ENCODE data around the gene FOSL2. TPM values are rescaled to one million over a fixed set of nuclear protein-coding genes. Genes with fewer than 3 reads are reported as not detected.

Gene FOSL2
- total and polyA plus RNA-seq, 8 donors = 11.7 to 114 (median 15.1) TPM

- Histone ChIP-seq H3K4me3 (no peak overlapping the region), H3K27ac (no peak overlapping the region), H3K27me3 (no peaks in the 10 kb centered on the region), H3K36me3 (peaks cover 0 to 100% of the 10 kb centered on the region in 2 donors), H3K9me3 (no peaks in the 10 kb centered on the region), H3K4me1 (peaks cover under 1 to 73% of the 10 kb centered on the region in 2 donors)
- no peak for ATAC-seq
- TF ChIP-seq CTCF (IDR thresholded peaks at IDR 0.05) = no peak
- peak in 1 of 4 donors; percentile 32 for DNase-seq
- intact Hi-C loops (cut with DNase I) = no loop called here
Observed at GRCh38 chr2:28411956-28412609, 19.4 kb downstream of the FOSL2 start.

- Histone ChIP-seq H3K27me3 (no peaks in the 10 kb centered on the region), H3K9me3 (no peaks in the 10 kb centered on the region), H3K4me1 (peaks cover 0 to 67% of the 10 kb centered on the region in 2 donors), H3K27ac (no peak overlapping the region), H3K36me3 (peaks cover 0 to 100% of the 10 kb centered on the region in 2 donors), H3K4me3 (no peak overlapping the region)
- ATAC-seq (no peak), DNase-seq (peak in 1 of 4 donors; percentile 27)
- TF ChIP-seq CTCF (IDR thresholded peaks at IDR 0.05) = no peak
- intact Hi-C loops (cut with DNase I) = no loop called here
Observed at GRCh38 chr2:28412625-28413151, 20.0 kb downstream of the FOSL2 start.

- H3K36me3 ChIP-seq = peaks cover 0 to 100% of the 10 kb centered on the region in 2 donors
- H3K4me3 ChIP-seq = no peak overlapping the region
- intact Hi-C loops (cut with DNase I) = no loop called here
- no peaks in the 10 kb centered on the region for H3K27me3 ChIP-seq
- H3K9me3 ChIP-seq = no peaks in the 10 kb centered on the region
- TF ChIP-seq CTCF (IDR thresholded peaks at IDR 0.05) = no peak
- H3K4me1 ChIP-seq = peaks cover 0 to 61% of the 10 kb centered on the region in 2 donors
- ATAC-seq (peak; percentile 22), DNase-seq (peak in 2 of 4 donors; percentile 43 to 47)
- H3K27ac ChIP-seq = peak overlapping the region in 1 of 2 donors; percentile 9
Observed at GRCh38 chr2:28413152-28413898, 20.7 kb downstream of the FOSL2 start.

- no peaks in the 10 kb centered on the region for H3K27me3 ChIP-seq
- intact Hi-C loops (cut with DNase I) = no loop called here
- no peak for TF ChIP-seq CTCF (IDR thresholded peaks at IDR 0.05)
- ATAC-seq (no peak), DNase-seq (no peak)
- H3K27ac ChIP-seq = peak overlapping the region in 1 of 2 donors; percentile 9
- no peaks in the 10 kb centered on the region for H3K9me3 ChIP-seq
- H3K36me3 ChIP-seq = peaks cover 0 to 100% of the 10 kb centered on the region in 2 donors
- H3K4me1 ChIP-seq = peaks cover 0 to 55% of the 10 kb centered on the region in 2 donors
- H3K4me3 ChIP-seq = no peak overlapping the region
Observed at GRCh38 chr2:28413899-28414295, 21.2 kb downstream of the FOSL2 start.

- H3K36me3 ChIP-seq = peaks cover 0 to 100% of the 10 kb centered on the region in 2 donors
- ATAC-seq (no peak), DNase-seq (peak in 1 of 4 donors; percentile 20)
- intact Hi-C loops (cut with DNase I) = no loop called here
- no peak overlapping the region for H3K4me3 ChIP-seq
- TF ChIP-seq CTCF (IDR thresholded peaks at IDR 0.05) = no peak
- H3K9me3 ChIP-seq = no peaks in the 10 kb centered on the region
- H3K4me1 ChIP-seq = peaks cover 0 to 48% of the 10 kb centered on the region in 2 donors
- no peak overlapping the region for H3K27ac ChIP-seq
- no peaks in the 10 kb centered on the region for H3K27me3 ChIP-seq
Observed at GRCh38 chr2:28414583-28414982, 21.9 kb downstream of the FOSL2 start.

Measured in left lung (tissue), 10 donors.